ENCODE measurements around the gene PXMP4.
"Not testable (repeated sequence)": the region's sequence is repeated elsewhere in the genome, so short reads cannot be mapped to it uniquely, and the experiment has no call there.

Gene PXMP4

GRCh38 chr20:33701629-33702450 lies 18.3 kb downstream of the PXMP4 start:
- no peak for DNase-seq

- DNase-seq: not testable (repeated sequence)
These were observed 19.2 kb downstream of the PXMP4 start for GRCh38 chr20:33700696-33701441.

DNA sequence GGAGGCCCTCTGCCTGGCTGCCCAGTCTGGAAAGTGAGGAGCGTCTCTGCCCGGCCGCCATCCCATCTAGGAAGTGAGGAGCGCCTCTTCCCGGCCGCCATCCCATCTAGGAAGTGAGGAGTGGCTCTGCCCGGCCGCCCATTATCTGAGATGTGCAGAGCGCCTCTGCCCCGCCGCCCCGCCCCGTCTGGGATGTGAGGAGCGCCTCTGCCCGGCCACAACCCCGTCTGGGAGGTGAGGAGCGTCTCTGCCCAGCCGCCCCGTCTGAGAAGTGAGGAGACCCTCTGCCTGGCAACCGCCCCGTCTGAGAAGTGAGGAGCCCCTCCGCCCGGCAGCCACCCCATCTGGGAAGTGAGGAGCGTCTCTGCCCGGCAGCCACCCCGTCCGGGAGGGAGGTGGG lies 21.1 kb downstream of the PXMP4 start:
- not testable (repeated sequence) for DNase-seq

DNA sequence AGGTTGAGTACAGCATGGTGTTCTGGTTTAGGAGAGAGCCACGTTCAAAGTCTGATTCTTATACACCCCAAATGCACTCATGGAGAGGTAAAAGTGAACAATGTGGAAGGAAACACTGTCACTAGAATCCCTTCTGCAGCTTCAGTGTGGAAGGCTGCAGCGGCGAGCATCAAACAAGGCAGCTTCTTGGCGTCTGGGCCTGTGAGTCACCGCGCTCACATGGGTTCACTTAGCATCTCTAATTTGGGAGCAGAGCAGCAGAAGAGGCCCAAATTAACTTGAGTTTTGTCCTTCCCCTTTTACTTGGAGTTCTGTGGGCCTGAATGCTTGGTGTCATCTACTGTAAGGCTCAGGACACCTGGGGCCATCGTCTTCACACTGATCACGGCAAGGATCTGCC lies 23.0 kb downstream of the PXMP4 start:
- DNase-seq: no peak

GRCh38 chr20:33696448-33696847 lies 23.7 kb downstream of the PXMP4 start:
- DNase-seq: no peak

- DNase-seq: no peak
These were observed 25.5 kb downstream of the PXMP4 start for GRCh38 chr20:33694639-33695012.

- DNase-seq: peak; percentile 80
These were observed 26.1 kb downstream of the PXMP4 start for GRCh38 chr20:33693741-33694638.

DNA sequence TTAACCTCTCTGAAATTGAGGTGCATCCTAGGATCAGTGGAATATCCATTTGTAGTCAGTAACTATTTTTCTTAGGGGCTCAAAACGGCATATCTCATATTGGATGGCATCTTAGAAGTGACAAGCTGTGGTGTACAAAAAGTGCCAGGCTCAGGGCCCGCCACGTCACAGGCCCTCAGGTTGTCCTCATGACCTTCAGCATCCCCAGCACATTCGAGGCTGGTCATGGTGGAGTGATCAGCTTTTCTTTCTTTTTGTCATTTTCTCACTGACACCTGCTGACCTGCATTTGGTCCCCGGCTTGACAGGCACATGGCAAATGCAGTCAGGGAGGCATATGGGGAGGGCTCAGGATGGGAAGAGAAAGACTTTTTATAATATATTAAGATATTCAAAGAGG lies 26.8 kb downstream of the PXMP4 start:
- peak; percentile 68 for DNase-seq

GRCh38 chr20:33689973-33690372 lies 30.1 kb downstream of the PXMP4 start:
- DNase-seq: no peak

- no peak for DNase-seq
These were observed 30.6 kb downstream of the PXMP4 start for GRCh38 chr20:33689493-33689892.

DNA sequence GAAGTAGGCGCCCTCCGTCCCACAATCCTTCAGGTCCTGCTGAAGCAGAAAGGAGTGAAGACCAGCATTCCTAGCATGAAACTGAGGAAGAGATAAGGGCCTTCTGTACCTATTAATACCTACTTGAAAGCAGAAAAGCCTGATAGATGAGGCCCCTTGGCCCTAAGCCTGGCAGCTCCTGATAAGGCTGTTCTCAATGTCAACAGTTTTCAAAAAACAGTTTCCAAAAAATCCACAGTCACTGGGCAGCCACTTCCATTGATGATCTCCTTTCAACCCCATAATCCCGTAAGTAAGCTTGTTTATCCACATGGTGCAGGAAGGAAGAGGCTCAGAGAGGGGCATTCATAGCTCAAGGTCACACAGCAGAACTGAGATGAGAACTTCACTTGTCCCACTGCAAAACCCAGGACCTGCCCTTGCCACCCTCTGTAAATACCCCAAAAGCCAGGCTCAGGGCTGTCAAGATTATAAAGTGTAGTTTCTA lies 31.1 kb downstream of the PXMP4 start:
- no peak for DNase-seq

DNA sequence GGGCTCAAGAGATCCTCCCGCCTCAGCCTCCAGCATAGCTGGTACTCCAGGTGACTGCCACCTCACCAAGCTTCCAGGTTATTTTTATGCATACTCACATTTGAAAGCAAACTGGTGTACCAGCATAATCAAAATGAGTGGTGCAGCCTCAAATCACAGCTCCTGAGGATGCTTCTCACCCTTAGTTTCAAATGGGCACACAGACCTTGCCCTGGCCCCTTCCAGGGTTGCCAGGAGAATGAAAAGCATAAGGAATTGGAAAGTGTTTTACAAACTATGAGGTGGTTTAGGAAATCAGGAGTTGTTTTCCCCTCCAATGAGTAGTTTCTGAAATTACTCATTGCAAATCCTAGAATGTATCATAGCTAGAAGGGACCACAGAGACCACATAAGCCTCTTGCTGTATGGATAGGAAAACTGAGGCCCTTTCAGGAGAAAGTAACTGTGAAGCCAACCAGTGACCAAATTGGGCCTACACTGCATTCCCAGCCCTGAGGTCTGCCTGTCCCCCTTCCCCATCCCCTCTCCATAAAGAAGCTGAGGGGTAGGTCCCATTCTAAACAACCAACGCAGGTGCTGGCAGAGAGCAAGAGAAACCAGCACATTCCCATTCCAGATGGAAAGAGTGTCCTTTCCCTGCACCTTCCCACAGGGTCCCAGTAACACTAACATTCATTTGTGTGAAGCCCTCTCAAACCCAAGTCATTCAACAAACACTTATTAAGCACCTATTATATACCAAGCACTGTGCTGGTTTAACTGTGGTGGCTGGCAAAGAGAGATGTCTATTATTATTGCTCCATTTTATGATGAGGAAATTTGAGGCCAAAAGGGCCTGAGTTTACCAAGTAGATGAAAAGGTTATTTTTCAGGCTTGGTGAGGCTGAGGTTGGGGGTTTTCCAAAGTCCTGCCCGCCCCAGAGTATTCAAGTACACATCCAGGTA lies 31.8 kb downstream of the PXMP4 start:
- DNase-seq: no peak

DNA sequence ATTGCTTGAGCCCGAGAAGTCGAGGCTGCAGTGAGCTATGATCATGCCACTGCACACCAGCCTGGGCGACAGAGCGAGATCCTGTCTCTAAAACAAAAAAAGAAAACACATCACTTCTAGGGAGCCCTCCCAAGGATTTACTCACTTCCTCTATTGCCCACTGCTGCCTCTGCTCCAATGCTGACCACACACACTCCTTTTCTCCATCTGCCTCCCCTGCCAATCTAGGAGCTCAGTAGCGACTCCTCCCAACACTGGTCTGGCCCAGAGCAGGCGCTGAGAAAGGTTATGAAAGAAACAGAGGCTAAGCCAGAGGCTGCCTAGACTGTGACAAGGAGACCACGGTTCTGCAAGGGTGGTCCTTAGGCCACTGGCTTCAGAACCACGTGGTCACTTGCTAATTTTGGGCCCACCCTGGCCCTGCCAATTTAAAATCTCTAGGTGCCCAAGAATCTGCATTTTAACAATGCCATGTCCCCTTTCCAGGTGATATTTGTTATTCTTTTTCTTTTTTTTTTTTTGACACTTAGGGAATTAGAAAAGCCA lies 32.7 kb downstream of the PXMP4 start:
- no peak for DNase-seq

DNA sequence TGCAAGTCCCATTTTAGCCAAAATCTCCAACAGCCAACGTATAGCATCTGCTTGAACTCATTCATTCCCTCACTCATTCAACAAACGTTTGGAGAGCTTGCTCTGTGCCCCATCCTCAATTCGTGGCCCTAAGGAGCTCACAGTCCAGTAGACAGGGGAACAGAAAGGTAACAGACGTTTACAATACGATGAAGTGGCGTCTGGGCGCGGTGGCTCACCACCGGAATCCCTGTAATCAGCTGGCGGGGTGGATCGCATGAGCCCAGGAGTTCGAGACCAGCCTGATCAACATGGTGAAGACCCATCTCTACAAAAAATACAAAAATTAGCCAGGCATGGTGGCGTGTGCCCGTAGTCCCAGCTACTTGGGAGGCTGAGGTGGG lies 33.1 kb downstream of the PXMP4 start:
- DNase-seq: no peak

DNA sequence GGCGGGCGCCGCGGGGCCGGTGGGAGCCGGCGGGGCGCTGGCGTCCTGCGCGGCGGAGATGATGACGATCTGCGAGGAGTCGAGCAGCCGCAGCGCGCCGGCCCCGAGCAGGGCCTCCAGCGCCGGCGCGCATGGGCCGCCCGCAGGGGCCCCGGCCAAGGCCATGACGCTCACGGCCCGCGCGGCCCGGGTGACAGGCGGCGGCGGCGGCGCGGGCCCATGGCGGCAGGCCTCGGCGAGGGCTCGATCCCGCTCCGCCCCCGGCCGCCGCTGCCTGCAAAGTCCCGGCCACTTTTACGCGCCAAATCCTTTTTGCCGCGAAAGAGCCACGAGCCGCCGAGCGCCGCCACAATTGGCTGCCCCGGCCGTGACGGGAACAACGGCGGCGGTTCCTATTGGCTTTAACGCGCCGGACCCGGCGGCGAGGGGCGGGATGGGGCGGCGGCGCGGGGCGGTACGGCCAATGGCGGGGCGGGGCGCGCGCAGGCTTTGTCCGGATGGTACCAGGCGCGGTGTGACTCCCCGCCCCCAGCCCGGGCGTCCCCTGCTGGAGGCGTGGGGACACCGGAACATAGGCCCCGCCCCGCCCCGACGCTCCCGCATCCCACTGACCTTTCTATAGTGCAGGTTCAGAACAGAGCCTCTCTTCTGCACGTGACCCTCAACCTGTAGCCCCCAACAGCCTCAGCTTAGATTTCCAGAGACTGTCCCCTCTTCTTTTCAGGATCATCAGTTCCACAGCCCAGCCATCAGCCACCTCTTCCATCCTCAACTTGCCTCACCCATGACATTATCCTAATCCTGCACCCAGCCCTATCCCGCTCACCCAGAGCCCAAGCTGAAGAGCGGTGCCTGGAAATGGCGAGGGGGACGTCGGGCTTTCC lies 33.8 kb downstream of the PXMP4 start, which contains the start of gene E2F1:
Gene E2F1, minus strand, starts transcription at position 286 of the 884 bp plus-strand sequence. Its CDS starts 121 bp downstream, at position 165.
- DNase-seq: peak; percentile 99

DNA sequence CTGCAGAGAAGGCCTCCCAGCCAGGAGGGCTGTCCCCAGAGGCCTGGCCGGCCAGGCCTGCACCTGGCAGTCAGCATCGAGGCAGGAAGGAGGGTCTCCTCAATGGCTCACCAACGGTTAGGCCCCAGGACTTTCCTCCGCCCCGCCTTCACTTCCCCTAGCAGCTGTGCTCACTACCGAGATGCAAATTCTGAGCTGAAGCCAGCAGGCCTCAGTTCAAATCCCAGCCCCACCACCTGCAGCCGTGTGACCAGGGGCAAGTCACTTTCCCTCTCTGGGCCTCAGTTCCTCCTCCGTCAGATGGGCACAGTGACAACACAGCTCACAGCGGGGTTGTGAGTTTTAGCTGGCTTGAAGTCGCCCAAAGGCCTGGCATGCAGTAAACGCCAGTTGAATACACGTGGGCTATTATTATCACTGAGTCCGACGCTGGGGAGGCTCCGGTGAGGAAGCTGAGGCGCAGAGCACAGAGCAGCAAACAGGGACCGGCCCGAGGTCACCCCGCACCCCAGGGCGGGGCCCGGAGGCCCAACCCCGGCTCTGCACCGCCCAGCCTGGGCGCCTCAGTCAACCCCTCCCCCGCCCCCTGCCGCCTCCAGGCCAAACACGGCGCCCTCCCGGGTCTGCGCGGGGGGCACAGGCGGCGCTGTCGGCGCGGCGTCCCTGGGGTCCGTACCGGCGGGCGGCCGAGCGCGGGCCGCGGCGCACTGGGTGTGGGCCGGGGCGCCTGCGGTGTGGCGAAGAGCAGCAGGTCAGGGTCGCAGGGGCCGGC lies 34.6 kb downstream of the PXMP4 start:
- DNase-seq: peak; percentile 96

- peak; percentile 96 for DNase-seq
These were observed 35.4 kb downstream of the PXMP4 start for GRCh38 chr20:33684533-33685327.

GRCh38 chr20:33681728-33682353 lies 38.3 kb downstream of the PXMP4 start:
- DNase-seq: peak; percentile 61

Data from NCI-H69 (cell line).